GM19193 (cell line): ENCODE results near the gene RIPOR2.

Experiments
- POLR2A ChIP-seq: IDR thresholded peaks from 4 replicates; pipeline ENCODE4 v1.6.1; 2011; ENCODE audit not compliant: insufficient read depth, insufficient read length; ENCODE audit errors: extremely low read depth

Gene RIPOR2

DNA sequence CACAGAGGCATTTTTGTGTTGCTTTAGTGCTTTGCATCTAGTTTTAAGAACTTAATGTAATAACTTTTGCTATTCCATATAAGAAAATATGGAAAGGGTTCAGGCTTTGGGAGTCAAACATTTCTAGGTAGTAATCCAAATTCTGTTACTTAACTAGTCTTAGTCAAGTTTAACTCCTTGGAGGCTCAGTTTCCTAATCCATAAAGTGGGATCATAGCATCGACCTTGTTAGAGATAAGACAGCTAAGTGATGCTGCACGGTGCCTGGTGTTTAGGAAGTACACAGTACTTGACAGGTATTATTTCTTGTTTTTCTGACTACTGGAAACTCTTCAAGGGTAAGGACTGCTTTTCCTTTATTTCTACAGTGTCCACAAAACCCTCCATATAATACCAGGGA, 112.6 kb downstream of the RIPOR2 start:
- no peak for TF ChIP-seq POLR2A

DNA sequence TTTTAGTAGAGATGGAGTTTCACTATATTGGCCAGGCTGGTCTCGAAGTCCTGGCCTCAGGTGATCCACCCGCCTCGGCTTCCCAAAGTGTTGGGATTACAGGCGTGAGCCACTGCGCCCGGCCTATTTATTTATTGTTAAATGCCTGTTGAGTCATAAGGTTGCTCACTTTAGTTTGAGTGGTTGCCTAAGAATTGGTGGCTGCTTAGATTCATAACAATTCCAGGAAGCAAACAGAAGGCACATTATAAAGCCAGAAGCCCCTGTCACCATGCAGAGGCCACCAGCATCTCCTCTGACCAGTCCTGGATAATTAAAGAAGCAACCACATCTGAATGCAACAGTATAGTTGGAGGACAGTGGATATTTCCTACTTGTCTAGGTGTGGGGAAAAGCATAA, 113.1 kb downstream of the RIPOR2 start:
- TF ChIP-seq POLR2A: no peak

DNA sequence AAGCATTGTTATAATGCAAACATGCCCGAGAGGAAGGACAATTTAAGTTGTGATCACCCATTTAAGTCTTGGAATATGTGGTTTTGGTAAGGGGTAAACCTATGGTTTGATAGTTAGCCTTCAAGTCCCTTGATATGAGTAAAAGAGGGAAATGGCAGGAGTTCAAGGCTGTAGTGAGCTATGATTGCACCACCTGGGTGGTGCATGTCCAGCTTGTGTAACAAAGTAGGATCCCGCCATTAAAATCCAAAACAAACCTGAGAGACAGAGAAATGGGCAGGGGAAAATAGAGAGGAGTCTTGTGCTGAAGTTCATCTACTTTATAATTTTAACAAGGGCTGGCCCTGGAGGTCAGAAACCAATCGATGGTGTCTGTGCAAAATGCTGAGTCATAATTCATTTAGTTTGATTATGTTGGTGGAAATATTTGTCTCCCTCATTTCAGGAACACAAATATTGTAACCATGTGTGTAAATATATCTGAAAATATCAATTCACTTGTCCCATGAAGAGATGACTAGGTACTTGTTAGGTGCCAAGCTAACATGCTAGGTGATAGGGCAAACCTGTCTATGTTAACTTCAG, 113.8 kb downstream of the RIPOR2 start:
- no peak for TF ChIP-seq POLR2A

DNA sequence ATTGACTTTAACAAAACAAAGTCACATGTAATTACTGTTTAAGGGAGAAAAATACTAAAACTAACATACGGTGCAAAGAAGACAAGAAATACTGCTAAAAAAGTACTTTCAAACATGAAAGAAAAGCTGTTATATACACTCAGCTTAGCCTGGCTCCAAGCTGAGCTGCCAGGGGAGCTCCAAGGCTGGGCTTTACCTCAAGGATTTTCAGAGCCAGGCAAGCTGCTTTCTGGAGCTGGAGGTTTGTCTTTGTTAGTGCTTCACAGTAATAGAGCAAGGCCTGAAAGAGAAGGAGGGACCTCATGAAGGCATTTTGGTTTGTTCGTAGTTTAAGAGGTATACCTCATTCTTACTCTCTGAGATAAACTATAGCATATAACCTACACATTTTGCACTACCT, 117.4 kb downstream of the RIPOR2 start:
- TF ChIP-seq POLR2A: no peak

- no peak for TF ChIP-seq POLR2A
Observed at GRCh38 chr6:24809728-24810127, 126.0 kb downstream of the RIPOR2 start.

GRCh38 chr6:24807584-24807983, 128.2 kb downstream of the RIPOR2 start:
- TF ChIP-seq POLR2A: no peak

GRCh38 chr6:24802271-24803059, 133.3 kb downstream of the RIPOR2 start:
- no peak for TF ChIP-seq POLR2A

DNA sequence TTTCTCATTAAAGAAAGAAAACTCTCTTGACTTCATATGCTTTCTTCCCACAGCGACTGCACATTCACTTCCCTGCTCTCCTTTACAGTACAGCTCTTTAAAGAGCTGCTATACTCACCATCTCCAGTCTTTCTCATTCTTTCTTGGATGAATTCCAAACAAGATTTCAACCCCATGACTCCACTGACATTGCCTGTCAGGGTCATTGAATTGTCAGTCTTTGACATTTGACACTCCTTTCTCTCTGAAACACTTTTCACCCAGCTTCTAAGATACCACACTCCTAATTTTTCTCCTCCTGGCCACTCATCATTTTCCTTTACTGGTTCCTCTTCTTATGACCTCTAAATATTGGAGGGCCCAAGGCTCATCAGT, 136.2 kb downstream of the RIPOR2 start:
- no peak for TF ChIP-seq POLR2A

- TF ChIP-seq POLR2A: no peak
Observed at GRCh38 chr6:24798740-24799540, 136.8 kb downstream of the RIPOR2 start, which contains the start of gene ARMH2. Gene ARMH2 (minus strand): TSS chr6:24798917. CDS start chr6:24798857, 60 bp downstream.

DNA sequence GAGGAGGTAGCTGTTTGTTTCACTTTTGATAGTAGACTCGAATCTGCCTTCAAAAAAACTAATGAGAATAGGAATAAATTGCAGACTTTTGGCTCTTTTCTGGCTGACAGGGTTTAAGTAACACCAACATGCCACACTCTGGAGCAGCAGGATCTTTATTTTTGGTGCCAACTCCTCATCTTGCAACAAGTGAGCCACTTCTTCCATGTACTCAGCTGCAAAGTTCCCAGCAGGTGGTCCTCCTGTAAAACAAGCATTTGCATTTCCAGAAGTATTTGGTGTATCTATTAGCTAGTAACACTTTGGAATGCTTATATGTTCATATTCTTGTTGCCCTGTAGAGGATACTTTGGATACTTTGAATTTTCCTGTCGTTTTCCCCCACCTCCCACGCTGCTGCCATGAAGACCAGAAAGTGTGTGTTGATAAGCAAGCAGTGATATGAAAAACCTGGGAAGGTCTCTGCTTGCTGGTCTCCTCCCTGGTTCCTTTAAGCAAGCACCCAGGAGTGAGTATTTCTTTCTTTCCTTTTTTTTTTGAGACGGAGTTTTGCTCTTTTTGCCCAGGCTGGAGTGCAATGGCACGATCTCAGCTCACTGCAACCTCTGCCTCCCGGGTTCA, 138.1 kb downstream of the RIPOR2 start:
- TF ChIP-seq POLR2A: no peak

DNA sequence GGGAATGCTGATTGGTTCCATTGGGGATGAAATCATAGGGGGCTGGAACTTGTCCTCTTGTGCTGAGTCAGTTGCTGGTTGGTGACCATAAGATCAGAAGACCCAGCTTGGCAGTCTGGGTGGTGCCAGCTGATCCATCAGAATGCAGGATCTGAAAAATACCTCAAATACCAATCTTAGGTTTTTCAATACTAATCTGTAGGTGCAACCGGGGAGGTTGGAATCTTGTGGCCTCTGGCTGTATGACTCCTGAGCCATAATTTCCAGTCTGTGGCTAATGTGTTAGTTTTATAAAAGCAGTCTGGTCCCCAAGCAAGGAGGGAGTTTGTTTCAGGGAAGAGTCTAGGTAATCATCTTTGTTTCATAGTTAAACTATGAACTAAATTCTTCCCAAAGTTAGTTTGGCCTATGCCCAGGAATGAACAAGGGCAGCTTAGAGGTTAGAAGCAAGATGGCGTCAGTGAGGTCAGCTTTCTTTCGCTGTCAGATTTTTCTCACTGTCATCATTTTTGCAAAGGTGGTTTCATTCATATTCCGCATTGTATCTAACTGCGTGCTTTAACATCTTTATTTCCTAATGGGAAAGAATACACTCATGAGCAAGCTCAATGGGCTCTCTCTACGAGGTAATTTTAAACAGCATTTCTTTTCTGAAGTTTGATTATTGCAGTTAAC, 139.0 kb downstream of the RIPOR2 start:
- no peak for TF ChIP-seq POLR2A

DNA sequence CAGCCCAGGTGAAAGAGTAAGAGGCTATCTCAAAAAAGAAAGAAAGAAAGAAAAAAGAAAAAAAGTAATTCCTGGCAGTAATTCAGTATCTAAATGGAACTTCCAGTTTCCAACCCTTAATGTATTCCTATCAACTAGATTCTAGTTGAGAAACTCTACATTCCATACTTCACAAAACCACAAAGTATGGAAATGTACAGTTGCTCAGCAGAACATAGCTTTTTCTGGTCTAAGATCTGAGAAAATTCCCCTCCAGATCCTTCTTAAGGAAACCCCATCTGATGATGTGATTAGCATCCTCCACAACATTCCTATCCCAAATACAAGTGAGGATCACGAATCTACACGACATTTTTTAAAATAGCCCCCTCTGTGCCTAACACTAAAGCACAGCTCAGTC, 140.7 kb downstream of the RIPOR2 start:
- no peak for TF ChIP-seq POLR2A

DNA sequence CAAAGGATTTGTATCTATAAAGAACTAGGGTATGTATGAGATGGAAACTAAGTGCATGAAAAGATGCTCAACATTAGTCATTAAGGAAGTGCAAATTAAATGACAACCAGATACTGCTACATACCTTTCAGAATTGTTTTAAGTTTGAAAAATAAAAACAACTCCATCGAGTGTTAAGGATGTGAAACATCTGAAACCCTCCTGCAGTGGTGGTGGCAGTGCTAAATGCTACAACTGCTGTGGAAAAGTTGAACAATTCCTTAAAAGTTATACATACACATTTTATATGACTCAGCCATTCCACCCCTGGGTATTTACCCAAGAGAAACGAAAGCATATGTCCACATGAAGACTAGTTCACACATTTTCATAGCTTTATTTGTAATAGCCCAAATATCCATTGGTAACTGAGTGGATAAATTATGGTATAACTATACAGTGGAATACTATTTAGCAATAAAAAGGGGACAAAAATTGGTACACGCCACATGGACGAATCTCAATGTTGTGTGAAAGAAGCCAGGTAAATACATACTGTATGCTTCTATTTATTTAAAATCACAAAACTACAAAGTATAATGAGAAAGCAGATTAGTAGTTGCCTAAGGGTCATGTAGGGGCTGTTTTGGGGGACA, 147.6 kb downstream of the RIPOR2 start:
- TF ChIP-seq POLR2A: no peak

- TF ChIP-seq POLR2A: no peak
Observed at GRCh38 chr6:24780206-24780605, 155.6 kb downstream of the RIPOR2 start.

GRCh38 chr6:24779416-24780016, 156.2 kb downstream of the RIPOR2 start:
- no peak for TF ChIP-seq POLR2A

- TF ChIP-seq POLR2A: no peak
Observed at GRCh38 chr6:24778878-24779277, 156.9 kb downstream of the RIPOR2 start.
